GM23248 (cell line): ENCODE measurements around the gene SLC5A11. TPM values are rescaled to one million over a fixed set of nuclear protein-coding genes. Genes with fewer than 3 reads are reported as not detected.

Experiments used
- DNase-seq: peaks from one replicate; pipeline ENCODE4 v3.0.0-alpha.2; 2015
- H2AFZ ChIP-seq: fragments of 200-600 bp; sonication (generic); 2 replicates; pipeline ENCODE4 v1.6.1; 2016; ENCODE audit warnings: antibody characterized with exemption
- H3F3A ChIP-seq: fragments of 200-600 bp; sonication (generic); 2 replicates; pipeline ENCODE4 v1.6.1; 2016; ENCODE audit warnings: mild to moderate bottlenecking, antibody characterized with exemption, mixed run types; ENCODE audit not compliant: insufficient read depth
- H3K27ac ChIP-seq: fragments of 200-600 bp; sonication (generic); 2 replicates; pipeline ENCODE4 v1.5.1; 2016; ENCODE audit warnings: mild to moderate bottlenecking
- H3K27me3 ChIP-seq: fragments of 200-600 bp; sonication (generic); replicated peaks from 2 replicates; pipeline ENCODE4 v1.6.1; 2016; ENCODE audit warnings: mild to moderate bottlenecking; ENCODE audit not compliant: insufficient read depth
- H3K36me3 ChIP-seq: fragments of 200-600 bp; sonication (generic); 2 replicates; pipeline ENCODE4 v1.6.1; 2016; ENCODE audit warnings: low read depth, mild to moderate bottlenecking
- H3K4me1 ChIP-seq: fragments of 200-600 bp; sonication (generic); 2 replicates; pipeline ENCODE4 v1.6.1; 2016; ENCODE audit warnings: mild to moderate bottlenecking; ENCODE audit not compliant: insufficient read depth
- H3K4me2 ChIP-seq: fragments of 200-600 bp; sonication (generic); one replicate; pipeline ENCODE4 v1.6.1; 2016; ENCODE audit warnings: mild to moderate bottlenecking; ENCODE audit not compliant: unreplicated experiment
- H3K4me3 ChIP-seq: fragments of 200-600 bp; sonication (generic); 2 replicates; pipeline ENCODE4 v1.5.1; 2016; ENCODE audit warnings: mild to moderate bottlenecking
- H3K79me2 ChIP-seq: fragments of 200-600 bp; sonication (generic); 2 replicates; pipeline ENCODE4 v1.6.1; 2016; ENCODE audit warnings: mild to moderate bottlenecking; ENCODE audit not compliant: insufficient read depth
- H3K9ac ChIP-seq: fragments of 200-600 bp; sonication (generic); 2 replicates; pipeline ENCODE4 v1.6.1; 2016; ENCODE audit warnings: mild to moderate bottlenecking
- H3K9me2 ChIP-seq: fragments of 200-600 bp; sonication (generic); 2 replicates; pipeline ENCODE4 v1.6.1; 2016; ENCODE audit warnings: mixed run types, mild to moderate bottlenecking, moderate library complexity; ENCODE audit not compliant: insufficient read depth
- H3K9me3 ChIP-seq: fragments of 200-600 bp; sonication (generic); one replicate; pipeline ENCODE4 v1.6.1; 2017; ENCODE audit warnings: low read depth
- H4K20me1 ChIP-seq: fragments of 200-600 bp; sonication (generic); 2 replicates; pipeline ENCODE4 v1.6.0; 2016; ENCODE audit not compliant: insufficient read depth
- EZH2 ChIP-seq: fragments of 200-600 bp; sonication (generic); IDR thresholded peaks from 2 replicates; pipeline ENCODE4 v1.6.1; 2018; ENCODE audit warnings: antibody characterized with exemption, mild to moderate bottlenecking; ENCODE audit not compliant: insufficient read depth, poor library complexity, severe bottlenecking
- EZH2phosphoT487 ChIP-seq: fragments of 200-600 bp; sonication (generic); IDR thresholded peaks from 2 replicates; pipeline ENCODE4 v1.6.1; 2018; ENCODE audit warnings: antibody characterized with exemption, moderate library complexity, mild to moderate bottlenecking, low read depth; ENCODE audit not compliant: insufficient read depth
- WGBS, 2 experiments: methylation state at CpG; one replicate each; pipeline ENCODE4 v1.1.6; 2015 to 2017; ENCODE audit warnings: low lambda C conversion rate in 2 of 2, low coverage in 1 of 2; ENCODE audit errors: missing lambda C conversion rate in 2 of 2; 5-methylcytosine and 5-hydroxymethylcytosine counted together
- in situ Hi-C: fragments of 300-500 bp; cut with MboI; formaldehyde crosslinking; loops from 2 replicates; pipeline ENCODE4 v1.15.0; 2020
- polyA plus RNA-seq: library from polyadenylated mRNA; unstranded; fragments of >200 nt; fragmentation: Nextera tagmentation; extraction: Ambion mirVana; gene quantifications from 2 replicates; pipeline ENCODE4 v1.2.1, GENCODE V29; 2016
- total RNA-seq: library from RNA; depleted of rRNA; stranded (reverse); fragments of >200 nt; shearing (Covaris generic); gene quantifications from 2 replicates; pipeline ENCODE4 v1.2.3, GENCODE V29; 2014

SLC5A11 gene
- total and polyA plus RNA-seq, 2 experiments from 2014 or later, result not detected

- Histone ChIP-seq H3K4me2 (no peak overlapping the region), H3F3A (peaks cover 4% of the 10 kb centered on the region; the same call in 1 of the 2 replicates), H2AFZ (no peak overlapping the region), H3K9me2 (no peaks in the 10 kb centered on the region), H3K4me1 (no peaks in the 10 kb centered on the region), H3K27ac (no peak overlapping the region), H3K9me3 (no peaks in the 10 kb centered on the region), H3K4me3 (no peak overlapping the region), H3K9ac (no peak overlapping the region), H4K20me1 (no peaks in the 10 kb centered on the region), H3K36me3 (peaks cover 27% of the 10 kb centered on the region; the same call in 1 of the 2 replicates), H3K27me3 (no peaks in the 10 kb centered on the region), H3K79me2 (no peaks in the 10 kb centered on the region)
- no peak for TF ChIP-seq EZH2phosphoT487
- TF ChIP-seq EZH2, result no peak
- no peak for DNase-seq
- 91 to 92% methylated on average over 9 of the region's 9 CpGs for WGBS, 2 experiments
- in situ Hi-C loops, result no loop called here
Measured at GRCh38 chr16:24826817-24827566, 18.8 kb upstream of the SLC5A11 start.

GRCh38 chr16:24829153-24829552, 16.6 kb upstream of the SLC5A11 start:
- H2AFZ ChIP-seq, result no peak overlapping the region
- no peaks in the 10 kb centered on the region for H3K27me3 ChIP-seq
- no peaks in the 10 kb centered on the region for H4K20me1 ChIP-seq
- in situ Hi-C loops, result no loop called here
- TF ChIP-seq EZH2, result no peak
- no peak for TF ChIP-seq EZH2phosphoT487
- H3K27ac ChIP-seq, result no peak overlapping the region
- no peak for DNase-seq
- no peak overlapping the region for H3K9ac ChIP-seq
- no peaks in the 10 kb centered on the region for H3K4me1 ChIP-seq
- H3F3A ChIP-seq, result peaks cover 4% of the 10 kb centered on the region; the same call in 1 of the 2 replicates
- no peak overlapping the region for H3K4me3 ChIP-seq
- H3K4me2 ChIP-seq, result no peak overlapping the region
- peaks cover 24% of the 10 kb centered on the region; the same call in 1 of the 2 replicates for H3K36me3 ChIP-seq
- no peaks in the 10 kb centered on the region for H3K9me2 ChIP-seq
- no peaks in the 10 kb centered on the region for H3K9me3 ChIP-seq
- no peaks in the 10 kb centered on the region for H3K79me2 ChIP-seq
- WGBS, 2 experiments, result 50 to 57% methylated on average over 5 of the region's 5 CpGs

GRCh38 chr16:24833352-24833751, 12.4 kb upstream of the SLC5A11 start:
- Histone ChIP-seq H3K4me2 (no peak overlapping the region), H3K27ac (no peak overlapping the region), H3K36me3 (no peaks in the 10 kb centered on the region), H2AFZ (no peak overlapping the region), H3K79me2 (no peaks in the 10 kb centered on the region), H3F3A (0 out of 2 replicates have a peak, but pooled peaks cover 6% of the 10 kb centered on the region), H3K9me3 (no peaks in the 10 kb centered on the region), H4K20me1 (no peaks in the 10 kb centered on the region), H3K4me1 (peaks cover 11% of the 10 kb centered on the region), H3K27me3 (no peaks in the 10 kb centered on the region), H3K4me3 (no peak overlapping the region), H3K9me2 (no peaks in the 10 kb centered on the region), H3K9ac (no peak overlapping the region)
- in situ Hi-C loops, result loop anchor here (10.0 kb wide), 1 partner anchor 101 kb away; no protein-coding TSS in a partner anchor
- no peak for DNase-seq
- WGBS, 2 experiments, result 91 to 93% methylated on average over 6 of the region's 6 CpGs
- no peak for TF ChIP-seq EZH2phosphoT487
- no peak for TF ChIP-seq EZH2

GRCh38 chr16:24834459-24835335, 11.1 kb upstream of the SLC5A11 start:
- Histone ChIP-seq H3K27me3 (no peaks in the 10 kb centered on the region), H3K4me3 (no peak overlapping the region), H3K79me2 (no peaks in the 10 kb centered on the region), H3K4me1 (peaks cover 22% of the 10 kb centered on the region), H3K9ac (no peak overlapping the region), H3K27ac (no peak overlapping the region), H4K20me1 (no peaks in the 10 kb centered on the region), H3F3A (peaks cover 14% of the 10 kb centered on the region; the same call in 1 of the 2 replicates), H3K9me3 (no peaks in the 10 kb centered on the region), H3K9me2 (no peaks in the 10 kb centered on the region), H3K36me3 (no peaks in the 10 kb centered on the region), H3K4me2 (no peak overlapping the region), H2AFZ (peak overlapping the region; percentile 57; the same call in 1 of the 2 replicates)
- in situ Hi-C loops, result loop anchor here (10.0 kb wide), 1 partner anchor 100 kb away; no protein-coding TSS in a partner anchor
- TF ChIP-seq EZH2phosphoT487 (no peak), EZH2 (no peak)
- DNase-seq, result peak; percentile 58
- WGBS, 2 experiments, result 50 to 52% methylated on average over 7 of the region's 7 CpGs
